ENCODE measurements around the gene SNX20.

Gene SNX20, protein sequence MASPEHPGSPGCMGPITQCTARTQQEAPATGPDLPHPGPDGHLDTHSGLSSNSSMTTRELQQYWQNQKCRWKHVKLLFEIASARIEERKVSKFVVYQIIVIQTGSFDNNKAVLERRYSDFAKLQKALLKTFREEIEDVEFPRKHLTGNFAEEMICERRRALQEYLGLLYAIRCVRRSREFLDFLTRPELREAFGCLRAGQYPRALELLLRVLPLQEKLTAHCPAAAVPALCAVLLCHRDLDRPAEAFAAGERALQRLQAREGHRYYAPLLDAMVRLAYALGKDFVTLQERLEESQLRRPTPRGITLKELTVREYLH

DNA sequence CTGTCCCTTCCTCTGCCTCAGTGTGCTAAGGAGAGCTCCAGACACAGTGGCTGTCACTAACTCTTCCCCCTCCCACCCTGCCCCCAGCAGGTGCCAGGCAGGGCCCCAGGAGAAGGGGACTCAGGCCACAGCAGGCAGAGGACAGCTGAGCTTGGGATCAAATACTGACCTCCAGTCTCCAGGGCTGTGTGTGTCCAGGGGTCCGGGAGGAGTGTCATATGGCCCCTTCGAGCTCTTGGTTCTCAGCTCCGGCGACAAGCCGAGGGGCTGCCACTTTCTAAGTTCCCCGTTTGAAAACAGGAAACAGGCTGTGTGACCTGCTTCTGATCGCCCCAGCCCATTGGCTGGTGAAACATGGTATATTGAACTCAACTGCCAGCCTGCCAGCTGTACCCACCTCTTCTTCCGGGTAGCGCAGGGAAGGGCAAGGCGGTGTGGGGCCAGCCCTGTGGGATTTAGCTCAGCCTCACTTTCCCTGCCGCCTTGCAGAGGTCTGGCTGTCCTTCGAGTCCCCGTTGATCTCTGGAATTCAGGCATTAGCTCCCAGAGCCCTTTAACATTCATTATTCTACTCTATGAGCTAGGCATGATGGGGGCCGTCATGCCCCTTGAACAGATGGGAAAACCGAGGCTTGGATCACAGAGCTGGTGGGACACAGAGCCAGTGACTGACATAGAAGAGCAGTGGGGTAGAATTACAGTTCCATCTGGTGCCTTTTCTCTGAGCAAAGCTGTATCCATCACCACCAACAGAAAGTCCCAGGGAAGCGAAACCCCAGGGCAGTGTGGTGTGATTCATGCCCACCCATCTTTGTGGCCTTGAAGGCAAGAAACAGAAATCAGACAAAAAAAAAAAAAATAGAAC lies at the start of gene SNX20:
SNX20 (minus strand) TSS at position 292 of the 865 bp plus-strand sequence. CDS start 3,786 bp downstream, outside the sequence.
- no peak within 1 kb of the TSS for H3K27ac ChIP-seq
- no peaks in the 10 kb centered on the region for H3K79me2 ChIP-seq (ENCODE audit: insufficient read depth, low read depth)
- no peak within 1 kb of the TSS for H3K4me2 ChIP-seq
- no peaks in the 10 kb centered on the region for H4K20me1 ChIP-seq (ENCODE audit: insufficient read depth)
- TF ChIP-seq, protein P1, sequence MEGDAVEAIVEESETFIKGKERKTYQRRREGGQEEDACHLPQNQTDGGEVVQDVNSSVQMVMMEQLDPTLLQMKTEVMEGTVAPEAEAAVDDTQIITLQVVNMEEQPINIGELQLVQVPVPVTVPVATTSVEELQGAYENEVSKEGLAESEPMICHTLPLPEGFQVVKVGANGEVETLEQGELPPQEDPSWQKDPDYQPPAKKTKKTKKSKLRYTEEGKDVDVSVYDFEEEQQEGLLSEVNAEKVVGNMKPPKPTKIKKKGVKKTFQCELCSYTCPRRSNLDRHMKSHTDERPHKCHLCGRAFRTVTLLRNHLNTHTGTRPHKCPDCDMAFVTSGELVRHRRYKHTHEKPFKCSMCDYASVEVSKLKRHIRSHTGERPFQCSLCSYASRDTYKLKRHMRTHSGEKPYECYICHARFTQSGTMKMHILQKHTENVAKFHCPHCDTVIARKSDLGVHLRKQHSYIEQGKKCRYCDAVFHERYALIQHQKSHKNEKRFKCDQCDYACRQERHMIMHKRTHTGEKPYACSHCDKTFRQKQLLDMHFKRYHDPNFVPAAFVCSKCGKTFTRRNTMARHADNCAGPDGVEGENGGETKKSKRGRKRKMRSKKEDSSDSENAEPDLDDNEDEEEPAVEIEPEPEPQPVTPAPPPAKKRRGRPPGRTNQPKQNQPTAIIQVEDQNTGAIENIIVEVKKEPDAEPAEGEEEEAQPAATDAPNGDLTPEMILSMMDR (conservative IDR thresholded peaks at IDR 0.05; ENCODE audit: low read depth, low read length) = no peak
- H3K36me3 ChIP-seq (ENCODE audit: insufficient read depth) = no peaks in the 10 kb centered on the region
- H3K27me3 ChIP-seq (ENCODE audit: insufficient read depth, low read depth) = no peaks in the 10 kb centered on the region
- no peak within 1 kb of the TSS for H2AFZ ChIP-seq (ENCODE audit: low read depth)
- no peaks in the 10 kb centered on the region for H3K4me1 ChIP-seq (ENCODE audit: low read depth, poor library complexity, severe bottlenecking)
- H3K4me3 ChIP-seq (IDR thresholded peaks at IDR 0.05; ENCODE audit: insufficient read depth, low read depth, low read length) = no peak within 1 kb of the TSS
- no peak within 1 kb of the TSS for H3K9ac ChIP-seq

DNA sequence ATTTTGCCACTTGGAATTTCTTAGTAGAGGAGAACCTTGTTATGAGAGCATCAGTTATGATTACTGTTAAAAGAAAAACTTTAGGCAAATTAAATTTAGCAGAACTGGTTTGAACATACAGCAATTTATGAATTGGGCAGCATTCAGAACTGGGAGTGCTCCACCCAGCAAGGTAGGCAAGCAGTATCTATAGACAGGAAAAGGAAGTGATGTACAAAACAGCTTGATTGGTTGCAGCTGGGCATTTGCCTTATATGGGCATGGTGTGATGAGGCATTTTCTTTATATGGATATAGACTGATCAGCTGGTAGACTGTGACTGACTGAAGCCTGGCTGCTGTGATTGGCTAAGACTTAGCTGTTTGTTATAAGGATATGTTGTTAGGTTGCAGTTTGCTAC lies 43.2 kb upstream of the SNX20 start:
- Histone ChIP-seq H3K79me2 (ENCODE audit: insufficient read depth, low read depth) (no peaks in the 10 kb centered on the region), H3K4me1 (ENCODE audit: low read depth, poor library complexity, severe bottlenecking) (no peaks in the 10 kb centered on the region), H2AFZ (ENCODE audit: low read depth) (no peak overlapping the region; the same call in 1 of the 2 replicates), H3K9ac (no peak overlapping the region), H3K4me3 (IDR thresholded peaks at IDR 0.05; ENCODE audit: insufficient read depth, low read depth, low read length) (no peak overlapping the region), H3K27ac (no peak overlapping the region), H3K36me3 (ENCODE audit: insufficient read depth) (no peaks in the 10 kb centered on the region), H3K4me2 (no peak overlapping the region), H4K20me1 (ENCODE audit: insufficient read depth) (no peaks in the 10 kb centered on the region), H3K27me3 (ENCODE audit: insufficient read depth, low read depth) (no peaks in the 10 kb centered on the region)
- TF ChIP-seq, protein P1 (conservative IDR thresholded peaks at IDR 0.05; ENCODE audit: low read depth, low read length) = no peak

DNA sequence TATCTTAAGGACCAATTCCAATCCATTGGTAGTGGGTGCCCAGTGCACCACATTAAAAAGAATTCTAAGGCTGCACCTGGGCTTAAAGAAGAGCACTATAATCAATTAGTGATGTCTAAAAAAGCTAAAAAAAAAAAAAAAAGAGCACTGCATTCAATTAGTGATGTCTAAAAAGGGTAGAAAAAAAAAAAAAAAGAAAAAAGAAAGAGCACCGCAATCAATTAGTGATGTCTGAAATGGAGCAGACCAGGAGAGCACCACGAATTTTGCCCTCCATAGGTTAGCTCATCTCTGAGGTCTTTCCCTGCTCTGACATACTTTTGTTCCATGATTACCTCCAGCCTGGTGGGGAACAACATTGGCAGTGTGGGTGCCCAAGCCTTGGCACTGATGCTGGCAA lies 41.8 kb upstream of the SNX20 start:
- Histone ChIP-seq H3K27ac (no peak overlapping the region), H2AFZ (ENCODE audit: low read depth) (no peak overlapping the region), H3K79me2 (ENCODE audit: insufficient read depth, low read depth) (no peaks in the 10 kb centered on the region), H3K27me3 (ENCODE audit: insufficient read depth, low read depth) (no peaks in the 10 kb centered on the region), H3K9ac (no peak overlapping the region), H3K4me2 (no peak overlapping the region), H3K36me3 (ENCODE audit: insufficient read depth) (no peaks in the 10 kb centered on the region), H3K4me1 (ENCODE audit: low read depth, poor library complexity, severe bottlenecking) (no peaks in the 10 kb centered on the region), H3K4me3 (IDR thresholded peaks at IDR 0.05; ENCODE audit: insufficient read depth, low read depth, low read length) (no peak overlapping the region), H4K20me1 (ENCODE audit: insufficient read depth) (no peaks in the 10 kb centered on the region)
- TF ChIP-seq, protein P1 (conservative IDR thresholded peaks at IDR 0.05; ENCODE audit: low read depth, low read length) = no peak

DNA sequence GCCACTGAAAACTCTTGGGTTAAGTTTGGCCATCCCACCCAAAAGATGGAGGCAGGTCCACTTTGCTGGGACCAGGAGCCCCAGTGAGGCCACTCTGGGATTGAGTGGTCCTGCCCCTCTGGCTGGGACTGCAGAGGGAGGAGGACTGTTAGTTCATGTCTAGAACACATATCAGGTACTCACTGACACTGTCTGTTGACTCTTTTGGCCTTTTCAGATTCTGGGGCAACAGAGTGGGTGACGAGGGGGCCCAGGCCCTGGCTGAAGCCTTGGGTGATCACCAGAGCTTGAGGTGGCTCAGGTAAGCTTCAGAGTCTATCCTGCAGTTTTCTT lies 41.3 kb upstream of the SNX20 start:
- H2AFZ ChIP-seq (ENCODE audit: low read depth) = no peak overlapping the region
- H3K36me3 ChIP-seq (ENCODE audit: insufficient read depth) = no peaks in the 10 kb centered on the region
- no peaks in the 10 kb centered on the region for H3K79me2 ChIP-seq (ENCODE audit: insufficient read depth, low read depth)
- no peaks in the 10 kb centered on the region for H3K27me3 ChIP-seq (ENCODE audit: insufficient read depth, low read depth)
- H3K4me3 ChIP-seq (IDR thresholded peaks at IDR 0.05; ENCODE audit: insufficient read depth, low read depth, low read length) = no peak overlapping the region
- H3K4me2 ChIP-seq = no peak overlapping the region
- TF ChIP-seq, protein P1 (conservative IDR thresholded peaks at IDR 0.05; ENCODE audit: low read depth, low read length) = no peak
- no peaks in the 10 kb centered on the region for H3K4me1 ChIP-seq (ENCODE audit: low read depth, poor library complexity, severe bottlenecking)
- no peaks in the 10 kb centered on the region for H4K20me1 ChIP-seq (ENCODE audit: insufficient read depth)
- H3K9ac ChIP-seq = no peak overlapping the region
- H3K27ac ChIP-seq = no peak overlapping the region

Data from KMS-11 (cell line).